GM03348 (cell line): Measurements from ENCODE around the gene GSE1.

Experiments used
- DNase-seq: peaks from one replicate; pipeline ENCODE4 v3.0.0; 2012; ENCODE audit warnings: low spot score

The GSE1 gene

GRCh38 chr16:85620374-85620773, 7.3 kb downstream of the GSE1 start:
- no peak for DNase-seq

- DNase-seq = no peak
Measured at GRCh38 chr16:85621698-85622428, 8.7 kb downstream of the GSE1 start.

- no peak for DNase-seq
Measured at GRCh38 chr16:85622683-85623082, 9.6 kb downstream of the GSE1 start.

GRCh38 chr16:85623250-85623649, 10.1 kb downstream of the GSE1 start:
- DNase-seq = no peak

- DNase-seq = no peak
Measured at GRCh38 chr16:85623997-85624601, 11.0 kb downstream of the GSE1 start.

- no peak for DNase-seq
Measured at GRCh38 chr16:85624646-85625045, 11.5 kb downstream of the GSE1 start.

GRCh38 chr16:85625053-85625452, 11.9 kb downstream of the GSE1 start:
- no peak for DNase-seq

- DNase-seq = no peak
Measured at GRCh38 chr16:85625485-85626117, 12.5 kb downstream of the GSE1 start.

GRCh38 chr16:85626191-85626981, 13.3 kb downstream of the GSE1 start:
- DNase-seq = no peak

- no peak for DNase-seq
Measured at GRCh38 chr16:85627089-85627488, 14.0 kb downstream of the GSE1 start.

GRCh38 chr16:85627526-85628264, 14.6 kb downstream of the GSE1 start:
- DNase-seq = no peak

GRCh38 chr16:85628265-85628556, 15.1 kb downstream of the GSE1 start:
- no peak for DNase-seq

GRCh38 chr16:85628645-85629044, 15.5 kb downstream of the GSE1 start:
- DNase-seq = no peak

GRCh38 chr16:85629326-85629725, 16.2 kb downstream of the GSE1 start:
- no peak for DNase-seq

- DNase-seq = no peak
Measured at GRCh38 chr16:85629853-85630252, 16.7 kb downstream of the GSE1 start.

GRCh38 chr16:85631230-85631629, 18.1 kb downstream of the GSE1 start:
- no peak for DNase-seq

- no peak for DNase-seq
Measured at GRCh38 chr16:85631802-85632393, 18.8 kb downstream of the GSE1 start.

- DNase-seq = no peak
Measured at GRCh38 chr16:85632709-85633437, 19.8 kb downstream of the GSE1 start.

- DNase-seq = no peak
Measured at GRCh38 chr16:85633438-85633743, 20.3 kb downstream of the GSE1 start.

- DNase-seq = no peak
Measured at GRCh38 chr16:85633888-85634287, 20.8 kb downstream of the GSE1 start.
